T-helper 2 cell treated with Interferon-gamma antibody and Interleukin-4, amounts not matched to agents 100 ng/mL and 5 ng/mL, for 36 hours (primary cell): ENCODE measurements around the gene CPO. TPM values are rescaled to one million over a fixed set of nuclear protein-coding genes. Genes with fewer than 3 reads are reported as not detected.
"Not testable (repeated sequence)": the region's sequence is repeated elsewhere in the genome, so short reads cannot be mapped to it uniquely, and the experiment has no call there.

Experiments
- intact Hi-C: fragments of 100-400 bp; cut with micrococcal nuclease; formaldehyde crosslinking; loops from one replicate; pipeline ENCODE4 v1.15.1; 2023
- total RNA-seq: library from RNA; stranded (reverse); gene quantifications from 2 replicates; pipeline ENCODE4 v1.2.3, GENCODE V29; 2022

CPO gene
- not detected in 2 replicates for total RNA-seq

- intact Hi-C loops = no loop called here
These were observed at the start of gene CPO for GRCh38 chr2:206939340-206939739. TSS of gene CPO (plus strand) at chr2:206939518. CDS start at chr2:206939600, 82 bp downstream.

- intact Hi-C loops = no loop called here
These were observed 49.1 kb upstream of the CPO start for GRCh38 chr2:206890179-206890578.

- intact Hi-C loops = no loop called here
These were observed 48.4 kb upstream of the CPO start for GRCh38 chr2:206890926-206891325.

GRCh38 chr2:206915121-206915520, 24.2 kb upstream of the CPO start:
- intact Hi-C loops = no loop called here

GRCh38 chr2:206918263-206918662, 21.1 kb upstream of the CPO start:
- intact Hi-C loops = no loop called here

- intact Hi-C loops = no loop called here
These were observed 19.0 kb upstream of the CPO start for GRCh38 chr2:206920310-206920709.

GRCh38 chr2:206920951-206921350, 18.4 kb upstream of the CPO start:
- intact Hi-C loops = no loop called here

GRCh38 chr2:206921529-206921928, 17.8 kb upstream of the CPO start:
- intact Hi-C loops = no loop called here

- intact Hi-C loops = no loop called here
These were observed 3.1 kb upstream of the CPO start for GRCh38 chr2:206935991-206936842.

GRCh38 chr2:206936843-206937230, 2.5 kb upstream of the CPO start:
- intact Hi-C loops = no loop called here

- intact Hi-C loops = no loop called here
These were observed 1.8 kb upstream of the CPO start for GRCh38 chr2:206937555-206937954.

- intact Hi-C loops = no loop called here
These were observed 1.2 kb downstream of the CPO start for GRCh38 chr2:206940546-206940945.

GRCh38 chr2:206942592-206943478, 3.5 kb downstream of the CPO start:
- intact Hi-C loops = no loop called here

- intact Hi-C loops = not testable (repeated sequence)
These were observed 14.1 kb downstream of the CPO start for GRCh38 chr2:206953404-206953803.

- intact Hi-C loops = no loop called here
These were observed 15.9 kb downstream of the CPO start for GRCh38 chr2:206955253-206955652.

GRCh38 chr2:206958261-206958660, 18.9 kb downstream of the CPO start:
- intact Hi-C loops = no loop called here

- intact Hi-C loops = no loop called here
These were observed 23.6 kb downstream of the CPO start for GRCh38 chr2:206962966-206963365.

GRCh38 chr2:206968134-206969086, 29.1 kb downstream of the CPO start:
- intact Hi-C loops = no loop called here

GRCh38 chr2:206969192-206969591, 29.9 kb downstream of the CPO start:
- intact Hi-C loops = no loop called here

GRCh38 chr2:206970589-206971360, 31.5 kb downstream of the CPO start:
- intact Hi-C loops = no loop called here
